GM12891 (cell line): ENCODE data around the gene GAPDHS.
A peak's percentile ranks its signal among the peaks of the same experiment; 100 is the strongest.

Source experiments
- DNase-seq: peaks from one replicate; pipeline ENCODE4 v3.0.0; 2011; ENCODE audit warnings: low spot score; ENCODE audit not compliant: insufficient read length
- FAIRE-seq: peaks from 2 replicates; lab custom pipeline; 2011; peaks lifted over from hg19 to GRCh38; lab: Jason Lieb, UNC
- PAX5 ChIP-seq: IDR thresholded peaks from 2 replicates; pipeline ENCODE4 v1.6.1; 2011; ENCODE audit warnings: low read length, moderate library complexity, mild to moderate bottlenecking; ENCODE audit not compliant: insufficient read depth, severe bottlenecking
- POLR2A ChIP-seq: IDR thresholded peaks from 2 replicates; pipeline ENCODE4 v1.6.1; 2011; ENCODE audit warnings: low read depth, low read length, control low read depth
- POLR2AphosphoS5 ChIP-seq: IDR thresholded peaks from 2 replicates; pipeline ENCODE4 v1.6.1; 2011; ENCODE audit warnings: low read depth, low read length, control low read depth
- POU2F2 ChIP-seq: IDR thresholded peaks from 2 replicates; pipeline ENCODE4 v1.6.1; 2011; ENCODE audit warnings: low read depth, mild to moderate bottlenecking, control low read depth, low read length, moderate library complexity
- SPI1 ChIP-seq: IDR thresholded peaks from 2 replicates; pipeline ENCODE4 v1.6.1; 2011; ENCODE audit warnings: low read depth, low read length, control low read depth
- TAF1 ChIP-seq: IDR thresholded peaks from 2 replicates; pipeline ENCODE4 v1.6.1; 2011; ENCODE audit warnings: low read depth, low read length, control low read depth

The GAPDHS gene

DNA sequence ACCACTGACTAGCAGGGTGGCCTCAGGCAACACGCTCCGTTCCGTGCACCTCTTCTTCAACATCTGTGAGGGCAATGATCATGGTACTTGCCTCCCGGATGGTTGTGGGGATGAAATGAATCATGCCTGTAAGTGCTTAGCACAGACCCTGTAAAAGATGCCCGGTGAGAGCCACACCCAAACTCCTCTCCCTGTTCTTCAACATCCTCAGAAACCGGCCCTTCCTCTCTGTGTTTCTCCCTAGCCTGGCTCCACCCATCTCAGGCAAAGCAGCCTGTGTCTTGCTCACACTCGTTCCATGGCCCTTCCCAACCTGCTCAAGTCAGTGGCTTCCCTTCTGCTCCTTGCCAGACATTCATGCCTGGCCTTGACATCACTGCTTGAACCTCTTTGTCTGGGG is 14.0 kb upstream of the GAPDHS start:
- DNase-seq (no peak), FAIRE-seq (no peak)
- TF ChIP-seq POLR2AphosphoS5 (no peak), POU2F2 (no peak), SPI1 (no peak), PAX5 (no peak), TAF1 (no peak), POLR2A (no peak)

DNA sequence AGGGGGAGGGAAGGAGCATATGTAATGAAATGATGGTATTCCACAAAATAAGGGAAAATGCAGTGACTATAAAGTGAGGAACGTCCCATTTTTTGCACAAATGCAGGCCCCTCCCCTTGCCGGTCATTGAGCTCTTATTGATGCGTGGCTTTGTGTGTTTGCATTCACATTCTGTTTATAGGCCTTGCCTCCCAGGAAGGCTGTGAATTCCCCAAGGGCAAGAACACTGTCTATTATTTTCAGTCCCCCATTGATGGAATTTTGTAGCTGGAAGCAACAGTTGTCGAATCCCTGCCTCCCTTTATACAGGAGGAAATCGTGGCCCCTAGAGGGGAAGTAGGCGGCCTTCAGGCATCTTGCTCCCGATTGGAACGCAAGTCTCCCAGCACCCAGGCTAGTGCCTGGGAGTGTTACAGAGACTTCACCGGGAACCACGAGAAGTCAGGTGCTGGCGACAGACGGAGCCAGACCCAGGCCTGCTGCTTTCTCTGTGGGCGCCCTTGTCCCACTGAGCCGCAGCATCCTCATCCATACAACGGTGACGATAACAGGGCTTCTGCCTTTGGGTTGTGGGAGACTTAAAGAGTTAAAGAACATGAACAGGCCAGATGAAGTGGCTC is 12.0 kb upstream of the GAPDHS start:
- no peak for FAIRE-seq
- TF ChIP-seq POU2F2 (no peak), POLR2AphosphoS5 (no peak), PAX5 (no peak), TAF1 (no peak), SPI1 (no peak), POLR2A (no peak)
- no peak for DNase-seq

DNA sequence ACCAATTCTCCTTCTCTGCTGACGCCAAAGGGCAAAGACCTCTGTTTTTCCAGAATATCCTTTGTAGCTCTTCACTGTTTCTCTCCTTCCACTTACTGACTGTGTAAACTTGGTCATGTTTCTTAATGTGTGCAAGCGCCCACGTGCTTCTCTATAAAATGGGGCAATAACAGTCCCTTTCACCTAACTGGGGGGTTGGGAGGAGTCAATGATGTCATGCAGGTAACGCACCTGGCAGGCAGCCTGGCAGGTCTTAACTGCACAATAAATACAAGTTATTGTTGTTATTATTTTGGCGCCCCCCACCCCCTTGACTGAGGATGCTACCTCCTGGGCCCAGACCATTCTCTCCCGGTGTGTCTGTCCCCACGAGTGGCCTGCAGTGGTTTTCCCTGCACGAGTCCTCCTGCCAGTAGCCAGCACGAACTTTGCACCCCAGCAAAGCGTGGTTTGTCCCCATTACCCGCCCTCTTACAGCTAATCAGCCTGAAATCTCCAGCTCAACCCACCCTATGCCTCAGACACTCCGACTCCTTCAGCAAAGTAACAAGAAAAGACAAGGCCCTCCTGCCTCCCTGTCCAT is 10.4 kb upstream of the GAPDHS start:
- no peak for TF ChIP-seq PAX5
- TF ChIP-seq POU2F2 = no peak
- no peak for TF ChIP-seq TAF1
- TF ChIP-seq POLR2AphosphoS5 = no peak
- TF ChIP-seq POLR2A = no peak
- no peak for TF ChIP-seq SPI1
- FAIRE-seq = no peak
- DNase-seq = no peak

DNA sequence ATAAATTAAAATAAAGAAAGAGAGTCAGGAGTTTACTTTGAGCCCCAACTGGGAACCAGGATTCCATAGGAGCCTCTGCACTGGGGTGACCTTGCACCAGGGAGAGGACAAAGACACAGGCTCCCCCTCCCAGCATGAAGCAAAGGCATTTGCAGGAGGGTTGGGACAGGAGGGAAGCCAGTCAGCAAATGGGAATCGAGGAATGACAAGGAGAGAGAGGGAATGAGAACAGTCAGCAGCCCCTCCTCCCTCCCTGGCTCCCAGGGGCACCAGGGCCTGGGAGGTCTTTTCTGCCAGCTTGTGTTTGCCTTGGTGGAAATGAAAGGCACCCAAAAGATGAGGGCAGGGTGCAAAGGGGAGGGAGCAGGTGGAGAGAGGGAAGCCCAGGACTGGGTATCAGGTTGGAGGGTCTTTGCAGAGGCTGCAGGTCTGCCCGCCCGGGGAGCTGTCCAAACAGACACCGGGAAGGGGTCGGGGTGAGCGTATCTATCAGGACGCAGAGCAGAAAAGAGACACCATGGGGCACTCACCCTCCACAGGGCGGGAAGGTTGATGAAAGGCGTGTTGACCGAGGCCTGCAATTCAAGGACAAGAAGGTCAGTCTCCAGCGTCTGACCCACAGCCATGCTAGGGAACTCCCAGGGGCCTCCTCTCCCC is 8.9 kb upstream of the GAPDHS start:
- TF ChIP-seq PAX5 (no peak), SPI1 (no peak), POU2F2 (no peak), POLR2AphosphoS5 (no peak), TAF1 (no peak), POLR2A (no peak)
- FAIRE-seq (no peak), DNase-seq (no peak)

DNA sequence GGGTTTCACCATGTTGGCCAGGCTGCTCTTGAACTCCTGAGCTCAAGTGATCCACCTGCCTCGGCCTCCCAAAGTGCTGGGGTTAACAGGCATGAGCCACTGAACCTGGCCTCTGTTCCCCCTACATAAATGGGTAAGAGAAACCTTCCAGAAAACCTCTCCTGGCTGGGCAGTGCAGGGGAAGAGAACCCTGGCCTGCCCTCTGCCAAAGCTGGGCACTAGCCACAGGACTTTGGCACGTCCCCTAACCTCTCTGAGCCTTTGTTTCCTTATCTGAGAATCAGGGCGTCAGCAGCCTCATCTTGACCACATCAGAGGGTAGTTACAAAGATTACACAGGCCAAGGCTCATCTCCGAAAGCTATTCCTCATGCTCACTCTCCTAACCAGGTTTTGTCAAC is 7.4 kb upstream of the GAPDHS start:
- no peak for DNase-seq
- no peak for FAIRE-seq
- TF ChIP-seq PAX5 (no peak), SPI1 (no peak), TAF1 (no peak), POLR2AphosphoS5 (no peak), POLR2A (no peak), POU2F2 (no peak)

DNA sequence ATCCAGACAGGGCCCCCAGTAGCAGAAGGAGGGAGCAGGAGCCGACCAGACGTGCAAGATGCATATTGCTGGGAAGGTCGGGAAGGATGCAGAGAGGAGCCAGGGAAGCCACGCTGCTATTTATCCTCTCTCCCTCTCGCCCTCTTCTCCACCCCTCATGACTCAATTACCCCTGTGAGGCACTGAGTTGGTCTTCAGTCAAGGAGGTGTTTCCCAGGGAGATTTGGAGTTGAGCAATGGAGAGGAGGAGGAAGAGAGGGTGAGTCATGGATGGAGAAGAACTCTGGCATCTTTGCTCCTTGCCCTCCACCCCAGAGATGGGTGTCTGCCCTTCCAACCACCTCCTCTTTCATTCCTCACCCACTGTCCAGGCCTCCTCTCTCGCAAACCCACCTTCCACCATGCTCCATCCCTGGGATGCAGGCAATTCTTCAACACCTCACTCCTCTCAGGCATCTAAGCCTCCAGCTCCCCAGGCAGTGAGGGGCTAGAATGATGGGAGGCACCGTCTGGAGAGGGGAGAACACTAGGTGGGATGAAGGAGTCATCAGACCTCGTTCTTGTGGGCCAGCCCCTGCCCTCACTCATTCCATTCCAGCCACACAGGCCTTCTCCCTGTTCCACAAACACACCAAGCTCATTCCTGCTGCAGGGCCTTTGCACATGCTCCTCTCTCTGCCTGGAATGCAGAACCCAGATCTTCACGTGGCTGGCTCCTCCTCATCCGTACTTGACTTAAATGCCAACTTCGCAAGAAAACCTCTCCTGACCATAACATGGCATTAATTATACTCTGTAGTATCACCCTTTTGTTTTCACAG is 4.8 kb upstream of the GAPDHS start, which contains the start of gene SBSN:
Gene SBSN (minus strand): TSS at position 94 of the 821 bp plus-strand sequence. CDS start 30 bp downstream, at position 64.
- TF ChIP-seq PAX5 = no peak
- TF ChIP-seq TAF1 = no peak
- no peak for TF ChIP-seq SPI1
- DNase-seq (no peak), FAIRE-seq (no peak)

DNA sequence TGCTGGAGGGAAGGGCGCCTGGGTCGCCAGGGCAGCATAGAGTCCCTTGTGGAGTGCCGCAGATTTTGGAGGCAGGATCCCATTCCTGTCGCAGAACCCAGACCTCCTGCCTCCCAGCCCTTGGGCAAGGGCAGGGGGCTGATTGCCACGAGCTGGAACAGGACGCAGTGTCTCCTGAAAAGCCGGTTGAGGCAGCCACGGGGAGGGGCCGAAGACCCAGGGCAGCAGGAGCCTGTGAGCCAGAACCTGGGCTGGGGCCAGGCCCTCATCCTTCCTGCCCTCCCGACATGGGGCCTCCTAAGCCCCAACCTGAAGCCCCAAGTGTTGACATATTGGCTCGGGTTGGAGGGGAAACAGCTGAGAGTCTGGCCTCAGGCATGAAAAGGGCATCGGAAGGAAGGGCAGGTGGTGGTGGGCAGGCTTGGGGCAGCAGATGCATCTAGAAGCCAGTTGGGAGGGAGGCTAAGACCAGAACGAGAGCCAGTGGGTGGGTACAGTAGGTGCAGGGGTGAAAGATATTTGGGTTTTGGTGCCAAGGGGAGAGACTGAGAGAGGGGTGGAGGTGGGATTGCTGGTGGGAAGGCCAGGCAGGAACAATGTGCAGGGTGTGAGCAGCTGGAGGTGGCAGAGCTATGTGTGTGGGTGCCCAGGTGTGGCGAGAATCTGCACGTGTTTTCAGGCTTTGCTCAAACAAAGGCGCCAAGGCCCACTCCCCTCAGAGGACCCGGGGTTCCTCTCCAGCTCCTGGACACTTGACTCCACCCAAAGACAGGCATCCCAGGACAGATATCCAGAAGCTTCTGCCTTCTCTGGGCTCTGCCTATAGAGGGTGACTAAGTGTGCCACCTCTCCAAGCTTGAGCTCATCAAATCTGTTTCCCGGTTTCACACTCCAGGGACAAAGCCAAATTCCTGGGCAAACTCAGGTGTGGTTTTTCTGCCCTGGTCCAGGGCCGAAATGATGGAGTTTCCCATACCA is 3.7 kb upstream of the GAPDHS start:
- no peak for DNase-seq
- no peak for FAIRE-seq
- TF ChIP-seq POLR2AphosphoS5 (no peak), PAX5 (no peak), POU2F2 (no peak), TAF1 (no peak), POLR2A (no peak), SPI1 (no peak)

DNA sequence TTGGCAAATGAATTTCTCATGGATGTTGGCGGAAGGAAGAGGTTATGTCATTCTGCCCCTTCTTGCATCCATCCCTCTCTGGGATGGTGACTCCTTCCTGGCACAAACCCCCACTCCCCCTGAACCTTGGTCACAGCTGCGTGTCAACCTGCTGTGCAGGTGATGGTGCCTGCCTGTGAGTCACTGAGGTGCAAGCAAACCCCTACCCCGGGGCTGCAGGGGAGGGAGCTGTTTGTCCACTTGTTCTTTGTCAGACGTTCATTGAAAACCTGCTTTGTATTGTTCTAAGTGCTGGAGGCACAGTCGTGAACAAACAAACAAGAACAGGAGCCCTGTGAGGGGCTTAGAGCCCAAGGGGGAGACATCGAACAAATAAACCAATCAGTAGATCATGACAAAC is 2.0 kb upstream of the GAPDHS start:
- TF ChIP-seq POLR2A (no peak), TAF1 (no peak), POU2F2 (no peak), POLR2AphosphoS5 (no peak), SPI1 (no peak), PAX5 (no peak)
- FAIRE-seq (no peak), DNase-seq (no peak)

DNA sequence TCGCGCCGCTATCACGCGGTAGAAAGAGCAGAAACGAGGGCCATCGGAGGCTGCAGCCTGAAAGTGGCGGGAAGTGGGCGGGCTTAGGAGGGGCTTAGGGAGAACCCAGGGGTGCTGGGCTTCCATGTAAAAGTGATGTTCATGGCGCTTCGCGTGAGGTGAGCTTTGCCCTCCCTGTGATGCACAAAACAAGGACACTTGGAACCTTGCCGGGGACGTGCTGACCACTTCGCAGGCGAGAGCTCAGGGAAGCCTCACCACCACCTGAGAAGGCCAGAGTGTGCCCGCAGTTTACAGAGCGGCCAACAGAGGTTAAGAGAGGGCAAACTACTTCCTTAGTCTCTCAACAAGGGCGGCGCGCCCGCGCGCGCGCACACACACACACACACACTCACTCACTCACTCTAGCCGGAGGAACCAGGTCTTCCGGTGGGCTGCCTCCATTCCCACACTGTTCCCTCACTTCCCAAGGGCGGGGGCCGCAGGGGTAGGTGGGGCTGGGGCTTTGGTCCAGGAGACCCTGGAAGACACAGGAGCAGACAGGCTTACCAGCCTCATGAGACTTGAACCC is 651 bp downstream of the GAPDHS start:
- no peak for TF ChIP-seq PAX5
- TF ChIP-seq POLR2AphosphoS5 = no peak
- TF ChIP-seq TAF1 = no peak
- no peak for TF ChIP-seq POLR2A
- no peak for TF ChIP-seq SPI1
- TF ChIP-seq POU2F2 = no peak
- peak; percentile 56 for DNase-seq
- peak; percentile 92 for FAIRE-seq
